ENCODE results near the gene PPP1R16B. TPM values are rescaled to one million over a fixed set of nuclear protein-coding genes. Genes with fewer than 3 reads are reported as not detected.

The PPP1R16B gene
- total RNA-seq, 1 donor: not detected

GRCh38 chr20:38774167-38774566 lies 31.3 kb upstream of the PPP1R16B start:
- Histone ChIP-seq H3K36me3 (ENCODE audit: insufficient read depth, low read length) (peaks cover 16% of the 10 kb centered on the region), H3K4me2 (ENCODE audit: insufficient read depth, low read length) (no peak overlapping the region), H3K4me1 (ENCODE audit: insufficient read depth, low read length) (no peaks in the 10 kb centered on the region), H3K27ac (ENCODE audit: low read depth, low read length) (no peak overlapping the region), H3K4me3 (ENCODE audit: insufficient read depth, low read length) (no peak overlapping the region), H4K20me1 (ENCODE audit: insufficient read depth, low read length) (no peaks in the 10 kb centered on the region), H3K27me3 (ENCODE audit: insufficient read depth, low read length) (no peaks in the 10 kb centered on the region), H3K9me3 (ENCODE audit: low read depth, low read length) (no peaks in the 10 kb centered on the region), H2AFZ (ENCODE audit: low read length) (no peak overlapping the region), H3K79me2 (ENCODE audit: insufficient read depth, low read length) (no peaks in the 10 kb centered on the region)
- DNase-seq (ENCODE audit: insufficient read length, low spot score, missing footprints): no peak
- no peak for TF ChIP-seq CTCF (IDR thresholded peaks at IDR 0.05; ENCODE audit: extremely low read depth, low read depth, low read length)

GRCh38 chr20:38776363-38776762 lies 29.1 kb upstream of the PPP1R16B start:
- H3K4me1 ChIP-seq (ENCODE audit: insufficient read depth, low read length): no peaks in the 10 kb centered on the region
- no peaks in the 10 kb centered on the region for H4K20me1 ChIP-seq (ENCODE audit: insufficient read depth, low read length)
- DNase-seq (ENCODE audit: insufficient read length, low spot score, missing footprints): no peak
- H2AFZ ChIP-seq (ENCODE audit: low read length): no peak overlapping the region
- no peaks in the 10 kb centered on the region for H3K79me2 ChIP-seq (ENCODE audit: insufficient read depth, low read length)
- H3K4me2 ChIP-seq (ENCODE audit: insufficient read depth, low read length): no peak overlapping the region
- H3K27me3 ChIP-seq (ENCODE audit: insufficient read depth, low read length): no peaks in the 10 kb centered on the region
- H3K9me3 ChIP-seq (ENCODE audit: low read depth, low read length): no peaks in the 10 kb centered on the region
- no peak overlapping the region for H3K4me3 ChIP-seq (ENCODE audit: insufficient read depth, low read length)
- TF ChIP-seq CTCF (IDR thresholded peaks at IDR 0.05; ENCODE audit: extremely low read depth, low read depth, low read length): no peak
- H3K36me3 ChIP-seq (ENCODE audit: insufficient read depth, low read length): peaks cover 13% of the 10 kb centered on the region
- no peak overlapping the region for H3K27ac ChIP-seq (ENCODE audit: low read depth, low read length)

- H3K36me3 ChIP-seq (ENCODE audit: insufficient read depth, low read length): no peaks in the 10 kb centered on the region
- no peak overlapping the region for H3K4me2 ChIP-seq (ENCODE audit: insufficient read depth, low read length)
- no peak overlapping the region for H3K4me3 ChIP-seq (ENCODE audit: insufficient read depth, low read length)
- H3K27ac ChIP-seq (ENCODE audit: low read depth, low read length): no peak overlapping the region
- no peak for TF ChIP-seq CTCF (IDR thresholded peaks at IDR 0.05; ENCODE audit: extremely low read depth, low read depth, low read length)
- no peaks in the 10 kb centered on the region for H3K79me2 ChIP-seq (ENCODE audit: insufficient read depth, low read length)
- H3K9me3 ChIP-seq (ENCODE audit: low read depth, low read length): no peaks in the 10 kb centered on the region
- H3K4me1 ChIP-seq (ENCODE audit: insufficient read depth, low read length): no peaks in the 10 kb centered on the region
- H2AFZ ChIP-seq (ENCODE audit: low read length): no peak overlapping the region
- DNase-seq (ENCODE audit: insufficient read length, low spot score, missing footprints): no peak
- H3K27me3 ChIP-seq (ENCODE audit: insufficient read depth, low read length): no peaks in the 10 kb centered on the region
- no peaks in the 10 kb centered on the region for H4K20me1 ChIP-seq (ENCODE audit: insufficient read depth, low read length)
These were observed 26.0 kb upstream of the PPP1R16B start for GRCh38 chr20:38779247-38780097.

DNA sequence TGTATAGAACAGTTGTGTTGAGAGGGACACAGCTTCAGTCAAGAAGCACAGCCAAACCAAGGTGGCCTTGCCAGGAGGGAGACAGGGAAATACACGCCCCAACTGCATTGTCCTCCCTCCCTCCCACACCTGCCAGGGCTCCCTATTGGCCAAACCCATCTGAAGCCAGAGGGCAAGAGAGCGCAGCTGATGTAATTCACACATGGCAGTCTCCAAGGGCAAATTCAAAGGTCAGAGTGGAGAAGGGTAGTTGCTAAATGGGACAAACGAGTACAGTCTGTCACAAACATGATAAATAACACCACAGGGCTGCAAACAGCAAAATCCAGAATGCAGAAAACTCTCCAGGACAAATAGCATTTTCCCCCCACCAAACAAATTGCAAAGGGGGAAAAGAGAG lies 23.2 kb upstream of the PPP1R16B start:
- no peak overlapping the region for H2AFZ ChIP-seq (ENCODE audit: low read length)
- no peaks in the 10 kb centered on the region for H3K79me2 ChIP-seq (ENCODE audit: insufficient read depth, low read length)
- H3K4me1 ChIP-seq (ENCODE audit: insufficient read depth, low read length): no peaks in the 10 kb centered on the region
- DNase-seq (ENCODE audit: insufficient read length, low spot score, missing footprints): peak; percentile 71
- no peak overlapping the region for H3K27ac ChIP-seq (ENCODE audit: low read depth, low read length)
- no peaks in the 10 kb centered on the region for H3K27me3 ChIP-seq (ENCODE audit: insufficient read depth, low read length)
- H3K4me2 ChIP-seq (ENCODE audit: insufficient read depth, low read length): no peak overlapping the region
- no peak overlapping the region for H3K4me3 ChIP-seq (ENCODE audit: insufficient read depth, low read length)
- no peaks in the 10 kb centered on the region for H3K36me3 ChIP-seq (ENCODE audit: insufficient read depth, low read length)
- no peak for TF ChIP-seq CTCF (IDR thresholded peaks at IDR 0.05; ENCODE audit: extremely low read depth, low read depth, low read length)
- no peaks in the 10 kb centered on the region for H3K9me3 ChIP-seq (ENCODE audit: low read depth, low read length)
- no peaks in the 10 kb centered on the region for H4K20me1 ChIP-seq (ENCODE audit: insufficient read depth, low read length)

All from osteoblast (primary cell).